WTC11 (cell line): ENCODE data around the gene LAT. TPM values are rescaled to one million over a fixed set of nuclear protein-coding genes. Genes with fewer than 3 reads are reported as not detected.

Experiments used
- ATAC-seq: fragments of 200-7000 bp; cut with Tn5 transposase; 2 replicates; pipeline ENCODE4 v1.10.0; 2021; ENCODE audit warnings: mild to moderate bottlenecking, moderate library complexity
- CTCF ChIA-PET: fragments of 300-600 bp; sonication (Branson Sonifier 250); formaldehyde crosslinking; loops from one replicate; lab custom pipeline; 2021; ENCODE audit warnings: antibody characterized with exemption; lab: Charles Lee
- POLR2A ChIA-PET: fragments of 350-600 bp; sonication (Branson Sonifier 250); formaldehyde crosslinking; loops from one replicate; lab custom pipeline; 2021; ENCODE audit warnings: antibody characterized with exemption; lab: Charles Lee
- DNase-seq: peaks from one replicate; pipeline ENCODE4 v3.0.0; 2021; ENCODE audit warnings: low spot score
- H3K27ac Mint-ChIP-seq: 2 replicates; pipeline ENCODE4 v1.8.0; 2021; ENCODE audit warnings: mixed read lengths
- H3K27me3 Mint-ChIP-seq: 2 replicates; pipeline ENCODE4 v1.8.0; 2021; ENCODE audit warnings: low read depth, mild to moderate bottlenecking, moderate library complexity, mixed read lengths
- H3K36me3 Mint-ChIP-seq: 2 replicates; pipeline ENCODE4 v1.8.0; 2021; ENCODE audit warnings: mixed read lengths
- H3K4me1 Mint-ChIP-seq: 2 replicates; pipeline ENCODE4 v1.8.0; 2022; ENCODE audit warnings: mixed read lengths
- H3K4me3 Mint-ChIP-seq: 2 replicates; pipeline ENCODE4 v1.8.0; 2021; ENCODE audit warnings: mild to moderate bottlenecking, moderate library complexity, mixed read lengths
- H3K9me3 Mint-ChIP-seq: 2 replicates; pipeline ENCODE4 v1.8.0; 2021; ENCODE audit warnings: mixed read lengths
- ATF1 ChIP-seq: sonication (generic); formaldehyde crosslinking; IDR thresholded peaks from 2 replicates; pipeline ENCODE4 v1.8.1; 2023; ENCODE audit warnings: mild to moderate bottlenecking, moderate library complexity, missing genetic modification reagents
- CTCF ChIP-seq: fragments of 200-600 bp; IDR thresholded peaks from 2 replicates; pipeline ENCODE4 v1.8.0; 2022; ENCODE audit warnings: antibody characterized with exemption
- ERG ChIP-seq: fragments of 250-450 bp; sonication (Bioruptor Pico); IDR thresholded peaks from 2 replicates; pipeline ENCODE4 v1.8.0; 2021; ENCODE audit warnings: mild to moderate bottlenecking
- ETV6 ChIP-seq: sonication (generic); formaldehyde crosslinking; IDR thresholded peaks from 2 replicates; pipeline ENCODE4 v1.8.1; 2022; ENCODE audit warnings: mild to moderate bottlenecking, missing genetic modification reagents
- FOXP1 ChIP-seq: sonication (generic); formaldehyde crosslinking; IDR thresholded peaks from 2 replicates; pipeline ENCODE4 v1.8.0; 2022; ENCODE audit warnings: missing genetic modification reagents, mild to moderate bottlenecking, moderate library complexity, borderline replicate concordance
- FOXP4 ChIP-seq: sonication (generic); formaldehyde crosslinking; IDR thresholded peaks from 2 replicates; pipeline ENCODE4 v1.8.0; 2022; ENCODE audit warnings: mild to moderate bottlenecking, missing genetic modification reagents
- GTF2I ChIP-seq: fragments of 250-450 bp; sonication (Bioruptor Pico); conservative IDR thresholded peaks from 2 replicates; pipeline ENCODE4 v1.4.0; 2021; ENCODE audit warnings: mild to moderate bottlenecking
- HMGA2 ChIP-seq: fragments of 250-450 bp; sonication (Bioruptor Pico); IDR thresholded peaks from 2 replicates; pipeline ENCODE4 v1.4.0; 2021; ENCODE audit warnings: mild to moderate bottlenecking, moderate library complexity
- PRRX2 ChIP-seq: fragments of 250-450 bp; sonication (Bioruptor Pico); IDR thresholded peaks from 2 replicates; pipeline ENCODE4 v1.8.0; 2021; ENCODE audit warnings: mild to moderate bottlenecking
- RELA ChIP-seq: sonication (generic); formaldehyde crosslinking; IDR thresholded peaks from 2 replicates; pipeline ENCODE4 v1.8.1; 2022; ENCODE audit warnings: missing genetic modification reagents, mild to moderate bottlenecking, borderline replicate concordance
- SOX15 ChIP-seq: fragments of 250-450 bp; sonication (Bioruptor Pico); IDR thresholded peaks from 2 replicates; pipeline ENCODE4 v1.9.0; 2021; ENCODE audit warnings: mild to moderate bottlenecking
- TEAD1 ChIP-seq: sonication (generic); formaldehyde crosslinking; IDR thresholded peaks from 2 replicates; pipeline ENCODE4 v1.8.0; 2022; ENCODE audit warnings: mild to moderate bottlenecking, missing genetic modification reagents
- USF1 ChIP-seq: sonication (generic); formaldehyde crosslinking; IDR thresholded peaks from 2 replicates; pipeline ENCODE4 v1.8.0; 2022; ENCODE audit warnings: mild to moderate bottlenecking, missing genetic modification reagents
- ZNF232 ChIP-seq: sonication (generic); formaldehyde crosslinking; IDR thresholded peaks from 2 replicates; pipeline ENCODE4 v1.8.0; 2022; ENCODE audit warnings: mild to moderate bottlenecking, missing genetic modification reagents
- ZNF263 ChIP-seq: sonication (generic); formaldehyde crosslinking; IDR thresholded peaks from 2 replicates; pipeline ENCODE4 v1.8.1; 2022; ENCODE audit warnings: low read depth, mild to moderate bottlenecking, moderate library complexity, missing genetic modification reagents
- ZNF317 ChIP-seq: sonication (generic); formaldehyde crosslinking; IDR thresholded peaks from 2 replicates; pipeline ENCODE4 v1.8.1; 2023; ENCODE audit warnings: low read depth, mild to moderate bottlenecking, moderate library complexity, missing genetic modification reagents, borderline replicate concordance
- ZNF425 ChIP-seq: fragments of 250-450 bp; sonication (Bioruptor Pico); conservative IDR thresholded peaks from 2 replicates; pipeline ENCODE4 v1.9.0; 2021; ENCODE audit warnings: mild to moderate bottlenecking
- total RNA-seq: library from RNA; stranded (reverse); gene quantifications from 3 replicates; pipeline ENCODE4 v1.2.3, GENCODE V29; 2021
- TF ChIP-seq, protein P1 (sequence below): sonication (generic); formaldehyde crosslinking; IDR thresholded peaks from 2 replicates; pipeline ENCODE4 v1.8.0; 2023; ENCODE audit warnings: missing genetic modification reagents
- TF ChIP-seq, protein P2 (sequence below): sonication (generic); formaldehyde crosslinking; IDR thresholded peaks from 2 replicates; pipeline ENCODE4 v1.8.1; 2023; ENCODE audit warnings: mild to moderate bottlenecking, missing genetic modification reagents, moderate library complexity

The LAT gene
- total RNA-seq, 1 experiment from 2014 or later, result 5.6 TPM

- TF ChIP-seq FOXP4 (CRISPR knock-in tag), result no peak
- no peak for TF ChIP-seq TEAD1 (CRISPR knock-in tag)
- TF ChIP-seq USF1 (CRISPR knock-in tag), result no peak
- no peak for TF ChIP-seq PRRX2 (CRISPR knock-in tag)
- no peak for TF ChIP-seq RELA (CRISPR knock-in tag)
- TF ChIP-seq FOXP1 (CRISPR knock-in tag), result no peak
- no peak for TF ChIP-seq ETV6 (CRISPR knock-in tag)
- no peak for TF ChIP-seq GTF2I (CRISPR knock-in tag)
Measured at GRCh38 chr16:28980929-28981328, 3.9 kb upstream of the LAT start (continued).

- Mint-ChIP-seq H3K36me3 (peaks cover 24% of the 10 kb centered on the region), H3K4me3 (no peak overlapping the region), H3K27me3 (no peaks in the 10 kb centered on the region), H3K9me3 (peaks cover 4% of the 10 kb centered on the region; the same call in 1 of the 2 replicates), H3K4me1 (no peaks in the 10 kb centered on the region), H3K27ac (no peak overlapping the region)
- DNase-seq (peak; percentile 80), ATAC-seq (peak; percentile 67)
- TF ChIP-seq CTCF (peak; percentile 99), ZNF232 (CRISPR knock-in tag) (no peak)
- ChIA-PET POLR2A (no interaction called here), CTCF (interaction anchor here (0.6 to 1.5 kb wide), 8 partner anchors 13 to 122 kb away, joined by 3 to 5 read pairs (median 4); partner anchors contain the start of gene NFATC2IP)
Measured at GRCh38 chr16:28981517-28981916, 3.3 kb upstream of the LAT start.

DNA sequence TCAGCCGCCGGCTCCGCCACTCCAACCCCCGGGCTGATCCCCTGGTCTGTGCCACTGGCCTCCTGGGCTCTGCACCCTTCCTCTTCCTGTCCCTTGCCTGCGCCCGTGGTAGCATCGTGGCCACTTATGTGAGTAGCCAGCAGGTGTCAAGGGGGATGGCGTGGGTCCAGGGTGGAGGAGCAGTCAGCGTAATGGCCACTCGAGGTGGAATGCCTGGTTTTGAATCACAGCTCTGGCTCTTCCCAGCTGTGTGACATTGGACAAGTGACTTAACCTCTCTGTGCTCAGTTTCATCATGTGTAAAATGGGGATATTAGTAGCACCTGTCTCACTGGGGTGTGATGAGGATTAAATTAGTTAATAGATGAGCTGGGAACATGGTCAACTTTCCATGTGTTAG is 2.4 kb upstream of the LAT start:
- no peaks in the 10 kb centered on the region for H3K27me3 Mint-ChIP-seq
- no peak for ATAC-seq
- TF ChIP-seq ZNF263 (CRISPR knock-in tag), result no peak
- TF ChIP-seq, protein P1, sequence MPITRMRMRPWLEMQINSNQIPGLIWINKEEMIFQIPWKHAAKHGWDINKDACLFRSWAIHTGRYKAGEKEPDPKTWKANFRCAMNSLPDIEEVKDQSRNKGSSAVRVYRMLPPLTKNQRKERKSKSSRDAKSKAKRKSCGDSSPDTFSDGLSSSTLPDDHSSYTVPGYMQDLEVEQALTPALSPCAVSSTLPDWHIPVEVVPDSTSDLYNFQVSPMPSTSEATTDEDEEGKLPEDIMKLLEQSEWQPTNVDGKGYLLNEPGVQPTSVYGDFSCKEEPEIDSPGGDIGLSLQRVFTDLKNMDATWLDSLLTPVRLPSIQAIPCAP, result no peak
- no peak for TF ChIP-seq SOX15 (CRISPR knock-in tag)
- TF ChIP-seq ZNF317 (CRISPR knock-in tag), result no peak
- no peak for TF ChIP-seq HMGA2 (CRISPR knock-in tag)
- TF ChIP-seq, all 79 proteins: peak for 0
- Mint-ChIP-seq H3K27ac (no peak overlapping the region), H3K9me3 (peaks cover 9% of the 10 kb centered on the region), H3K4me1 (no peaks in the 10 kb centered on the region), H3K36me3 (peaks cover 29% of the 10 kb centered on the region), H3K4me3 (no peak overlapping the region)
- no peak for DNase-seq
- ChIA-PET POLR2A (no interaction called here), CTCF (interaction anchor here (0.6 kb wide), 1 partner anchor 9 kb away, joined by 3 read pairs; no protein-coding TSS in a partner anchor)

DNA sequence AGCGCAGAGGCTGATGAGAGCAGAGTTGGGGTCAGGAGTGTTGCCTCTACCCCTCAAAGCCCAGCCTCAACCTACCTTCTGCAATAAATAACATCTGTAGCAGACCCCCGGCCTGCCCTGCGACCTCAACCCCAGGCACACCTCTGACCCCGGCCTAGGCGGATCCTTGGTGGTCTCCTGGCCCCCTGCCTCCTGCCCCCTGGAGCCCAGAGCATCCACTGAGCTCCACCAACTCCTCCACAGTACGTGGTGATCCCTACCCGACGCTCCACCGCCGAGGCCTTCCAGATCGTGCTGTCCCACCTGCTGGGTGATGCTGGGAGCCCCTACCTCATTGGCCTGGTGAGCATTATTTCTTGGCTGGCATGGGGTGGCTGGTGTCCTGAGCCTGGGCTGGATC is 1.9 kb upstream of the LAT start:
- Mint-ChIP-seq H3K4me1 (no peaks in the 10 kb centered on the region), H3K36me3 (peaks cover 31% of the 10 kb centered on the region), H3K9me3 (peaks cover 11% of the 10 kb centered on the region), H3K4me3 (no peak overlapping the region), H3K27ac (no peak overlapping the region), H3K27me3 (no peaks in the 10 kb centered on the region)
- ChIA-PET CTCF (interaction anchor here (0.6 kb wide), 1 partner anchor 10 kb away, joined by 3 read pairs; no protein-coding TSS in a partner anchor), POLR2A (no interaction called here)
- ATAC-seq (no peak), DNase-seq (no peak)
- TF ChIP-seq FOXP4 (CRISPR knock-in tag) (no peak), ERG (CRISPR knock-in tag) (no peak), ATF1 (CRISPR knock-in tag) (no peak), ZNF425 (CRISPR knock-in tag) (no peak), SOX15 (CRISPR knock-in tag) (no peak)
- TF ChIP-seq, protein P2, sequence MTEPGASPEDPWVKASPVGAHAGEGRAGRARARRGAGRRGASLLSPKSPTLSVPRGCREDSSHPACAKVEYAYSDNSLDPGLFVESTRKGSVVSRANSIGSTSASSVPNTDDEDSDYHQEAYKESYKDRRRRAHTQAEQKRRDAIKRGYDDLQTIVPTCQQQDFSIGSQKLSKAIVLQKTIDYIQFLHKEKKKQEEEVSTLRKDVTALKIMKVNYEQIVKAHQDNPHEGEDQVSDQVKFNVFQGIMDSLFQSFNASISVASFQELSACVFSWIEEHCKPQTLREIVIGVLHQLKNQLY (CRISPR knock-in tag), result no peak
